ENCODE measurements around the gene SLC15A4.

DNA sequence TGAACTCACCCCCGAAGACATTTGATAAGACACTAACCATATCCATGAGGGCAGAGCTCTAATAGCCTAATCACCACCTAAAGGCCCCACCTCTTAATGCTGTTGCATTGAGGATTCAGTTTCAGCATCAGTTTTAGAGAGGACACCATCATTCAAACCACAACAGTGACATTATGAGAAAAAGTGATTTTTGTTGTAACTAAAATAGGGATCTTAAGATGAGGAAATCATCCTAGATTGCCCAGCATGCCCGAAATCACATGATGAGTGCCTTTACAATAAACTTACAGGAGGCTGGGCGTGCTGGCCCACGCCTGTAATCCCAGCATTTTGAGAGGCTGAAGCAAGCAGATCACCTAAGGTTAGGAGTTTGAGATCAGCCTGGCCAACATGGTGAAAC lies 19.8 kb upstream of the SLC15A4 start:
- TF ChIP-seq POLR2AphosphoS5 (IDR thresholded peaks at IDR 0.05), result no peak
- no peak for TF ChIP-seq CTCF (IDR thresholded peaks at IDR 0.05)

Measured in prostate gland (tissue), 2 donors.